DMS 273 (cell line): ENCODE results near the gene HP.
"Not testable (repeated sequence)": the region's sequence is repeated elsewhere in the genome, so short reads cannot be mapped to it uniquely, and the experiment has no call there.

Source experiments
- DNase-seq: peaks from one replicate; lab custom pipeline; 2025; ENCODE audit not compliant: unreplicated experiment; lab: John Stamatoyannopoulos, UW

HP gene

DNA sequence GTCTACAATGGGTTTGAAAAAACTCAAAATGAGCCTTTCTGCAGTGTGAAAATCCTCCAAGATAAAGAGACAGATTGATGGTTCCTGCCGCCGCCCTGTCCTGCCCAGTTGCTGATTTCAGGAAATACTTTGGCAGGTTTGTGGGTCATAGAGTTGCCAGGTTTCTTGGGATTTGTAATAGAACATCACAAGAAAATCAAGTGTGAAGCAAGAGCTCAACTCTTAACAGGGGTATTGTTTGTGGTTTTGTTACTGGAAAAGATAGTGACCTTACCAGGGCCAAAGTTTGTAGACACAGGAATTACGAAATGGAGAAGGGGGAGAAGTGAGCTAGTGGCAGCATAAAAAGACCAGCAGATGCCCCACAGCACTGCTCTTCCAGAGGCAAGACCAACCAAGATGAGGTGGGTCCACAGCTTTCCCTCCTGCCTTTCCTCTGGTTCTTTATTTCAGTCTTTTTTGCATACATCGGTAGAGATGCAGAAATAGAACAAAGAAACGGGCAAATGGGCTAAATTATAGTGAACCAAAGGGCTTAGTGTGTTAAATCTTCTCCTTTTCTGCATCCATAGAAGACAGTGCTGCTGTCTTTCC, at the start of gene HP:
Gene HP (plus strand): TSS at position 252 of the 594 bp plus-strand sequence. CDS start 148 bp downstream, at position 400.
- not testable (repeated sequence) for DNase-seq

- DNase-seq: not testable (repeated sequence)
Observed at GRCh38 chr16:72008065-72008423, 46.3 kb upstream of the HP start.

- DNase-seq: peak; percentile 99
Observed at GRCh38 chr16:72008424-72009216, 45.7 kb upstream of the HP start, which contains the start of gene DHODH. Gene DHODH, plus strand, starts transcription at chr16:72008744. Its CDS starts 21 bp downstream, at chr16:72008765.

- DNase-seq: no peak
Observed at GRCh38 chr16:72009779-72010178, 44.5 kb upstream of the HP start.

GRCh38 chr16:72012607-72013006, 41.7 kb upstream of the HP start:
- DNase-seq: no peak

DNA sequence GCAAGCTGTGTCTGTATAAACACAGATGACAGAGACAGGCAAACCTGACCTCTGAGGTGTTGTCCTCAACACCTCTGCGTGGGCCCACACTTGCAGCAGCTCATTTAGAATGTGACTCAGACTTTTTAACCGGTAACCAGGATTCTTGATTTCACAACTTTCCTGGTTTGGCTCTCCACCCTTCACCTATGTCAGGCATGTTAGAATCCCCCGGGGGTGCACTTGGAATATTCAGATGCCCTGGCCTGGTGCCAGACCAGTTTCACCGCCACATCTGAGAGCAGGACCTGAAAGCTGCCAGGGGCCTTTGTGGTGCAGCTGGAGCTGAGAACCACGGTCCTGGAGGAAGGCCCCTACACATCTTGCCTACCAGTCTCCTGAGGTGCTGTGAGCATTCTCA, 40.9 kb upstream of the HP start:
- peak; percentile 13 for DNase-seq

DNA sequence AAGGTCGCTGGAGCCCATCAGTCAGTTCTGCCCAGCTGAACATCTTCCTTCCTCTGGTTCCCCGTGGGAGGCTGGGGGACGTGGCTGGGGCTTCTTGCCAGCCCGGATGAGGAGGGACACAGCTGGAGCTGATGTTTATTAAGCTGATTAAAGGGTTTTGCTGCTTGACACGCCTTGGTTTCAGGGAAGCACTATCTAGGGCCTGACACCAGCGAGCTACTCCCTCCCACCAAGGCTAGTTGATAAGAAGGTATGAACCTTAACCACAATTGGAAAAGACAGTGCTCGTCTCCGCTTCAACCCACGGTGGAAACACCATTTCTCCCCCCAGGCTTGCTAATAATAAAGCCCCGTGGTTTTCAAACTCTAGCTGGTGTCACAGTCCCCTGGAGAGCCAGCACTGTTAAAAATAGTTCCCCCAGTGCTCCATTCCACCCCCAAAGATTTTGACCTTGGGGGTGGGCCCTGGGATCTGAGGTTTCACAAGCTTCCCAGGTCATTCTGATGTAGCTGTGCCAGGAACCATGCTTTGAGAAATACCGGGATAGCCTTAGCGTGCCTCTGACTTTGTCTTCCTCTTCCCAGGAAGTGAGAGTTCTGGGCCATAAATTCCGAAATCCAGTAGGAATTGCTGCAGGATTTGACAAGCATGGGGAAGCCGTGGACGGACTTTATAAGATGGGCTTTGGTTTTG, 40.3 kb upstream of the HP start:
- no peak for DNase-seq

- DNase-seq: no peak
Observed at GRCh38 chr16:72014675-72015074, 39.6 kb upstream of the HP start.

DNA sequence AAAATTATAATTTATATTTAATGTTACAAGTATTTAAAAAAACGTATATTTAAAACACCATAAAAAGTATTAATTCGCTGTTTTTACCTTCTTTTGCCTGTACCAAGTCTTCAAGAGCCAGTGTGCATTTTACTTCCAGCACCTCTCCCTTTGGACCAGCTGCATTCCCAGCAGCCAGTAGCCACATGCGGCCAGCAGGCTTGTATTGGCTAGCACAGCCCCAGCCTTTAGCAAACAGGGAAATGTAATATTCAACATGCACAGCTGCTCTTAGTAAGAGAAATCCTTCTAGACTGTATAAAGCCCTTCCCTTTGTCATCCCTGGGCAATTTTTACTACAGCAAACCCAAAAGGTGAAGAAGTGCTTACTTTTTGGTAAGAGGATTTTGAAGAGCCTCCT, 39.2 kb upstream of the HP start:
- DNase-seq: no peak

DNA sequence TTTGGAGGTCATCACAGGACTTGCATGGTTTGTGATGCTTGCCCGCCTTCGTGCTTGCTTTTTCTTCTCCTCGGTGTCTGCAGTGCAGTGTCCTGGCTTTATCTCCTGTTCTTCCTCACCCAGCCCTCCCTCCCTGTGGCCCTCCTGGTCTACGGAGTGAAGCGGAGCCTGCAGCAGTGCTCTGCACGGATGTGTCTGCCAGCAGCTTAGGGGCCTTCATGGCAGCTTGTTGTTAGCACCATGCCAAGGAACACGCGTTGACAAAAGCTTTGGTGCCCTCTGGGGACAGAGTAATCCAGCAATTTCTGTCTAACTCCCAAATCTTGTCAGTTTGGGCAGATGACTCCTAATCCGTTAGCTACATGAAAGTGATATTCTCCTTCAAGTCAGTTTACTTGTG, 35.8 kb upstream of the HP start:
- DNase-seq: no peak

GRCh38 chr16:72021043-72021442, 33.3 kb upstream of the HP start:
- DNase-seq: no peak

DNA sequence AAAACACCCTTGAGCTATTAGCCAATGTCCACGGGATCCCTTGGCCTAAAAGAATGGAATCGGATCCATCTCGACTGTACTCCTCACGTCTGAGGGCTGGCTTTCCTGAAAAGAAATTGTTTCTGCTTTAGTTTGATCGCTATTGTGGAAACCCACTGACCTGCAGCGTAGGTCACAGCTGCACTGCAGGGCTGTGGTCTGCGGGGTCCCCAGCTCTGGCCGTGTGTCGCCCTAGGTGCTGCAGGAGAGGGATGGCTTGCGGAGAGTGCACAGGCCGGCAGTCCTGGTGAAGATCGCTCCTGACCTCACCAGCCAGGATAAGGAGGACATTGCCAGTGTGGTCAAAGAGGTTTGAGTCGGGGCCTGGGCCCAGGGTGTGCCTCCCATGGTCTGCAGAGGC, 32.2 kb upstream of the HP start:
- DNase-seq: no peak

- no peak for DNase-seq
Observed at GRCh38 chr16:72023962-72024361, 30.3 kb upstream of the HP start.

- no peak for DNase-seq
Observed at GRCh38 chr16:72024862-72025382, 29.4 kb upstream of the HP start.

DNA sequence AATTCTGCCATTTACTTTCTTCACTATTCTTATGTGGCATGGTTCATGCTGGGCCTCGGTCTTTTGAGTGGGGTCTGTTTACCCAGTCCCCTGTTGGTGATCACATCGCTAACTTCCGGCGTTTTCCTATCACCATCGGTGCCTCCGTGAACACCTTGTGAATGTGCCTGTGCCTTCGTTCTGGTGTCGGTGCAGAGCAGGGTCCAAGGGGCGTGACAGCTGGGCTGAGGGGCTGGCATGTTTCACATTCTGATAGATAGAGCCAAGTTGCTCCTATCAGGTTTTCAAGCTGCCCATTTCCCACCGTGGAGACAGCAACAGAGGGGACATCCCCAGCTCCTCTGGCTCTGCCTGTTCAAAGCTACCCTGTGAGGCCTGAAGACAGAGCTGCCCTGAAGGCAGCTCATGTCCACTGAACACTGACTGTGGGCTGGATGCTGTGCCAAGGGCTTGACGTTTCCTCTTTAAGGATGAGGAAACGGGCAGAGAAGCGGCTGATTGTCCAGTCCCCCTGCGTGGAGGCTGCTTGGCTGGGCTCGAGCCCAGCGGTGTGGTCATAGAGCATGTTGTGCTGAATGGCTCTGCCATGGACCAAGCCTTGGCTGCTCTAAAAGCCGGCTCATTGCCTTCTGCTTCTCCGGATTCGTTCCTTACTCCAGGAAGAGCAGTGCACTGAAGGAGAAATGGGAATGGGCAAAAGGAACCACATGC, 28.7 kb upstream of the HP start:
- no peak for DNase-seq

- no peak for DNase-seq
Observed at GRCh38 chr16:72027669-72028378, 26.5 kb upstream of the HP start.

DNA sequence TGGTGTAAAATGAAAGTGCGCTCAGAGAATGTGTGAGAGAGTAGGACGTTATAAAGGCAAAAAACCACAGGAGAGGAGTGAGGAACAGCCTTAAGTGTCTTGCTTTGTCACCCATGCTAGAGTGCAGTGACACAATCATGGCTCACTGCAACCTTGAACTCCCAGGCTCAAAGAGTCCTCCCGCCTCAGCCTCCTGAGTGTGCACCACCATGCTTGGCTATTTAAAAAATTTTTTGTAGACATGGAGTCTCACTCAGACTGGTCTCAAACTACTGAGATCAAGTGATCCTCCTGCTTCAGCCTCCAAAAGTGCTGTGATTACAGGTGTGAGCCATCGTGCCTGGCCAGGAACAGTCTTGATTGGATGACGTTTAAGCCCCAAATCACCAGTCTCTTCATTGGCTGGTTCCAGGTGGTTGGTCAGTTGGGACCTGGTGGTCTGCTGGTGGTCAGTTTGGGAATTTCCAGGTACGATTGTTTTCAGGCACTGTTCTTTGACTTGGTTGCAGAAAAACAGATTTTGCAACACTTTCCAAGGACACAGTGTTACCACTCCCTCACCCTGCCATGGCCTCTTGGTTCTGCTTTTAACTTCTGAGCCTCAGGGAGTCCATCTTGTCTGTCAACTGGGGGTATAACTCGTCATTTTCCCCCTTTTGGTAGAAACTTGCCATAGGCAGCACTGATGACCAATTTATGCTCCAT, 24.6 kb upstream of the HP start:
- DNase-seq: no peak

GRCh38 chr16:72033437-72033836, 20.9 kb upstream of the HP start:
- DNase-seq: peak; percentile 61

DNA sequence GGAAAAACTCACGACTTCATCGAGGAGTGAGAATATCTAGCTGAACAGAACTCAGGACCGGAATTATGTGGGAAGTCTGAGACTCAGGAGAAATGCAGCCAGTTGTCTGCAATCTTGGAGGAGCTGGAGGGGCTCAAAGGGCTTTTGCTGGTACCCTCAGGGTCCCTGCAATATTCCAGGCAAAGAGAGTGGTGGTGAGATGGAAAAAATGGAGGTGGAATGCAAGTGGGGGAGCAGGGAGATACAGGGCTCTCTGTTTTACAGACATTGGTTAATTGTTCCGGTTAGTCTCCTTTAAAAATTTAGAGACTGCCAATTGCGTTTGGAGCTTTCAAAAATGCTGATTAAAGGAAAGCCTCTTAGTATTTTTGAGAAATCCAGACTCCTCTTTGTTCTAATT, 18.2 kb upstream of the HP start:
- no peak for DNase-seq

- DNase-seq: peak; percentile 39
Observed at GRCh38 chr16:72042157-72042660, 12.1 kb upstream of the HP start.
